GM19372 (cell line): ENCODE measurements around the gene SKA3.
"Not testable (repeated sequence)": the region's sequence is repeated elsewhere in the genome, so short reads cannot be mapped to it uniquely, and the experiment has no call there.

Experiments used
- ATAC-seq: cut with Tn5 transposase; IDR thresholded peaks from one replicate; pipeline ENCODE4 v1.9.1; 2021; ENCODE audit warnings: mild to moderate bottlenecking, low read depth, moderate library complexity; ENCODE audit not compliant: unreplicated experiment

The SKA3 gene

GRCh38 chr13:21176215-21176981 is at the start of gene SKA3, which contains the start of gene MRPL57:
Gene SKA3, minus strand, starts transcription at chr13:21176552. Its CDS starts 75 bp downstream, at chr13:21176477.
Gene MRPL57, plus strand, starts transcription at chr13:21176658. Its CDS starts 259 bp downstream, at chr13:21176917.
- peak; percentile 90 for ATAC-seq

- ATAC-seq = no peak
Measured at GRCh38 chr13:21225082-21225481, 48.7 kb upstream of the SKA3 start.

- ATAC-seq = no peak
Measured at GRCh38 chr13:21221268-21221667, 44.9 kb upstream of the SKA3 start.

- not testable (repeated sequence) for ATAC-seq
Measured at GRCh38 chr13:21219716-21220115, 43.4 kb upstream of the SKA3 start.

GRCh38 chr13:21219036-21219381 is 42.7 kb upstream of the SKA3 start:
- no peak for ATAC-seq

- peak; percentile 97 for ATAC-seq
Measured at GRCh38 chr13:21218351-21219035, 42.1 kb upstream of the SKA3 start.

GRCh38 chr13:21216332-21216731 is 40.0 kb upstream of the SKA3 start:
- no peak for ATAC-seq

- ATAC-seq = not testable (repeated sequence)
Measured at GRCh38 chr13:21215419-21215818, 39.1 kb upstream of the SKA3 start.

GRCh38 chr13:21212138-21212775 is 35.9 kb upstream of the SKA3 start:
- no peak for ATAC-seq

GRCh38 chr13:21208652-21209154 is 32.4 kb upstream of the SKA3 start:
- no peak for ATAC-seq

GRCh38 chr13:21202767-21203531 is 26.6 kb upstream of the SKA3 start:
- no peak for ATAC-seq

GRCh38 chr13:21201456-21202190 is 25.3 kb upstream of the SKA3 start:
- not testable (repeated sequence) for ATAC-seq

GRCh38 chr13:21198391-21198790 is 22.0 kb upstream of the SKA3 start:
- ATAC-seq = not testable (repeated sequence)

- not testable (repeated sequence) for ATAC-seq
Measured at GRCh38 chr13:21197606-21198225, 21.4 kb upstream of the SKA3 start.

GRCh38 chr13:21194756-21195155 is 18.4 kb upstream of the SKA3 start:
- ATAC-seq = not testable (repeated sequence)

GRCh38 chr13:21186410-21186809 is 10.1 kb upstream of the SKA3 start:
- ATAC-seq = not testable (repeated sequence)

GRCh38 chr13:21181671-21182070 is 5.3 kb upstream of the SKA3 start:
- no peak for ATAC-seq

- ATAC-seq = peak; percentile 26
Measured at GRCh38 chr13:21176982-21177284, 581 bp upstream of the SKA3 start.

GRCh38 chr13:21175656-21176214 is 617 bp downstream of the SKA3 start:
- ATAC-seq = no peak
